H54 (cell line): ENCODE data around the gene ANXA2R.
A peak's percentile ranks its signal among the peaks of the same experiment; 100 is the strongest.
"Not testable (repeated sequence)": the region's sequence is repeated elsewhere in the genome, so short reads cannot be mapped to it uniquely, and the experiment has no call there.

ENCODE experiments used
- DNase-seq: peaks from one replicate; pipeline ENCODE4 v3.0.0; 2011; ENCODE audit warnings: low spot score, mixed read lengths; ENCODE audit not compliant: insufficient read length
- FAIRE-seq: peaks from 3 replicates; lab custom pipeline; 2011; peaks lifted over from hg19 to GRCh38; lab: Jason Lieb, UNC
- POLR2A ChIP-seq: IDR thresholded peaks from 2 replicates; pipeline ENCODE4 v1.6.1; 2011; ENCODE audit warnings: low read depth, mild to moderate bottlenecking, low read length

The ANXA2R gene

GRCh38 chr5:43034591-43034968 lies 5.5 kb downstream of the ANXA2R start:
- no peak for TF ChIP-seq POLR2A
- DNase-seq = no peak
- FAIRE-seq = peak; percentile 58

- no peak for DNase-seq
- TF ChIP-seq POLR2A = no peak
- no peak for FAIRE-seq
Observed at GRCh38 chr5:43033841-43034590, 6.1 kb downstream of the ANXA2R start.

GRCh38 chr5:43027054-43027785 lies 12.9 kb downstream of the ANXA2R start:
- FAIRE-seq (no peak), DNase-seq (no peak)
- TF ChIP-seq POLR2A = no peak

- DNase-seq = not testable (repeated sequence)
Observed at GRCh38 chr5:43025184-43025950, 14.8 kb downstream of the ANXA2R start.

GRCh38 chr5:43024217-43024616 lies 15.9 kb downstream of the ANXA2R start:
- DNase-seq (no peak), FAIRE-seq (no peak)
- no peak for TF ChIP-seq POLR2A

More at GRCh38 chr5:43025184-43025950, 14.8 kb downstream of the ANXA2R start:
- FAIRE-seq = not testable (repeated sequence)

GRCh38 chr5:43021151-43021550 lies 19.0 kb downstream of the ANXA2R start:
- FAIRE-seq (no peak), DNase-seq (no peak)
- no peak for TF ChIP-seq POLR2A

GRCh38 chr5:43020399-43020746 lies 19.7 kb downstream of the ANXA2R start:
- DNase-seq = no peak
- TF ChIP-seq POLR2A = no peak
- no peak for FAIRE-seq

GRCh38 chr5:43019614-43020398 lies 20.3 kb downstream of the ANXA2R start:
- FAIRE-seq (no peak), DNase-seq (no peak)
- no peak for TF ChIP-seq POLR2A

GRCh38 chr5:43019291-43019613 lies 20.9 kb downstream of the ANXA2R start:
- no peak for DNase-seq
- no peak for FAIRE-seq
- no peak for TF ChIP-seq POLR2A

- FAIRE-seq (peak; percentile 20), DNase-seq (no peak)
- no peak for TF ChIP-seq POLR2A
Observed at GRCh38 chr5:43017428-43017815, 22.7 kb downstream of the ANXA2R start.

GRCh38 chr5:43016217-43016779 lies 23.8 kb downstream of the ANXA2R start:
- DNase-seq (no peak), FAIRE-seq (no peak)
- TF ChIP-seq POLR2A = no peak

GRCh38 chr5:43014522-43014921 lies 25.6 kb downstream of the ANXA2R start:
- no peak for TF ChIP-seq POLR2A
- FAIRE-seq = no peak

GRCh38 chr5:43010935-43011315 lies 29.2 kb downstream of the ANXA2R start:
- TF ChIP-seq POLR2A = no peak
- DNase-seq = no peak

More at GRCh38 chr5:43014522-43014921, 25.6 kb downstream of the ANXA2R start:
- DNase-seq = no peak

More at GRCh38 chr5:43010935-43011315, 29.2 kb downstream of the ANXA2R start:
- FAIRE-seq = no peak
